SK-N-SH treated with all-trans-retinoic acid at 6 μM for 48 hours (cell line): Measurements from ENCODE around the gene TMEM107.
A peak's percentile ranks its signal among the peaks of the same experiment; 100 is the strongest.

Experiments
- ATAC-seq: fragments of 200-7000 bp; cut with Tn5 transposase; 3 replicates; pipeline ENCODE4 v1.9.1; 2020; ENCODE audit warnings: mild to moderate bottlenecking, moderate library complexity
- ARNTL ChIP-seq: fragments of 450-650 bp; formaldehyde crosslinking; IDR thresholded peaks from 2 replicates; pipeline ENCODE4 v1.5.0; 2020; ENCODE audit warnings: low read depth, mild to moderate bottlenecking, moderate library complexity, borderline replicate concordance
- BACH2 ChIP-seq: fragments of 250-450 bp; sonication (Bioruptor Pico); IDR thresholded peaks from 2 replicates; pipeline ENCODE4 v1.9.0; 2021; ENCODE audit warnings: mild to moderate bottlenecking, borderline replicate concordance
- CSDC2 ChIP-seq: fragments of 250-450 bp; sonication (Bioruptor Pico); IDR thresholded peaks from 2 replicates; pipeline ENCODE4 v1.5.0; 2020; ENCODE audit warnings: mild to moderate bottlenecking, moderate library complexity
- ESRRG ChIP-seq: fragments of 250-450 bp; sonication (Bioruptor Pico); IDR thresholded peaks from 2 replicates; pipeline ENCODE4 v1.6.1; 2021; ENCODE audit warnings: mild to moderate bottlenecking
- GLIS3 ChIP-seq: fragments of 250-450 bp; sonication (Bioruptor Pico); IDR thresholded peaks from 2 replicates; pipeline ENCODE4 v1.5.0; 2020; ENCODE audit warnings: mild to moderate bottlenecking, moderate library complexity
- ISL1 ChIP-seq: fragments of 250-450 bp; sonication (Bioruptor Pico); IDR thresholded peaks from 2 replicates; pipeline ENCODE4 v2.1.2; 2022; ENCODE audit warnings: mild to moderate bottlenecking, moderate library complexity
- OSR1 ChIP-seq: fragments of 250-450 bp; sonication (Bioruptor Pico); IDR thresholded peaks from 2 replicates; pipeline ENCODE4 v1.8.0; 2022; ENCODE audit warnings: moderate library complexity, mild to moderate bottlenecking, inconsistent platforms
- PPARA ChIP-seq: fragments of 250-450 bp; sonication (Bioruptor Pico); IDR thresholded peaks from 2 replicates; pipeline ENCODE4 v1.5.0; 2020; ENCODE audit warnings: mild to moderate bottlenecking, borderline replicate concordance
- RARB ChIP-seq: fragments of 250-450 bp; sonication (Bioruptor Pico); IDR thresholded peaks from 2 replicates; pipeline ENCODE4 v1.8.0; 2021; ENCODE audit warnings: mild to moderate bottlenecking, moderate library complexity
- SNAI2 ChIP-seq: fragments of 250-450 bp; sonication (Bioruptor Pico); IDR thresholded peaks from 2 replicates; pipeline ENCODE4 v1.5.0; 2020; ENCODE audit warnings: mild to moderate bottlenecking, moderate library complexity
- TCF4 ChIP-seq: fragments of 250-450 bp; sonication (Bioruptor Pico); IDR thresholded peaks from 2 replicates; pipeline ENCODE4 v1.8.0; 2021; ENCODE audit warnings: mild to moderate bottlenecking, moderate library complexity, borderline replicate concordance
- ZFP3 ChIP-seq: fragments of 250-450 bp; sonication (Bioruptor Pico); IDR thresholded peaks from 2 replicates; pipeline ENCODE4 v1.5.0; 2020; ENCODE audit warnings: mild to moderate bottlenecking, moderate library complexity
- ZFP30 ChIP-seq: fragments of 450-650 bp; formaldehyde crosslinking; IDR thresholded peaks from 2 replicates; pipeline ENCODE4 v1.5.0; 2022; ENCODE audit warnings: mild to moderate bottlenecking, moderate library complexity
- ZNF565 ChIP-seq: fragments of 450-650 bp; formaldehyde crosslinking; conservative IDR thresholded peaks from 2 replicates; pipeline ENCODE4 v1.5.0; 2020; ENCODE audit warnings: low read depth, mild to moderate bottlenecking, moderate library complexity
- ZNF8 ChIP-seq: fragments of 450-650 bp; formaldehyde crosslinking; IDR thresholded peaks from 2 replicates; pipeline ENCODE4 v1.5.0; 2020; ENCODE audit warnings: mild to moderate bottlenecking, moderate library complexity
- TF ChIP-seq, protein P1 (sequence below): fragments of 250-450 bp; sonication (Bioruptor Pico); IDR thresholded peaks from 2 replicates; pipeline ENCODE4 v1.5.1; 2020; ENCODE audit warnings: low read depth, mild to moderate bottlenecking, moderate library complexity
- TF ChIP-seq, protein P2 (sequence below): fragments of 250-450 bp; sonication (Bioruptor Pico); IDR thresholded peaks from 2 replicates; pipeline ENCODE4 v1.8.0; 2021; ENCODE audit warnings: low read depth, mild to moderate bottlenecking, moderate library complexity, borderline replicate concordance
- TF ChIP-seq, protein P3 (sequence below): fragments of 250-450 bp; sonication (Bioruptor Pico); IDR thresholded peaks from 2 replicates; pipeline ENCODE4 v1.8.0; 2020; ENCODE audit warnings: mild to moderate bottlenecking, moderate library complexity, borderline replicate concordance
- TF ChIP-seq, protein P4 (sequence below): fragments of 250-450 bp; sonication (Bioruptor Pico); IDR thresholded peaks from 2 replicates; pipeline ENCODE4 v1.5.1; 2021; ENCODE audit warnings: mild to moderate bottlenecking, moderate library complexity
- TF ChIP-seq, protein P5 (sequence below): fragments of 250-450 bp; sonication (Bioruptor Pico); IDR thresholded peaks from 2 replicates; pipeline ENCODE4 v1.5.0; 2020; ENCODE audit warnings: mild to moderate bottlenecking, moderate library complexity

Gene TMEM107

DNA sequence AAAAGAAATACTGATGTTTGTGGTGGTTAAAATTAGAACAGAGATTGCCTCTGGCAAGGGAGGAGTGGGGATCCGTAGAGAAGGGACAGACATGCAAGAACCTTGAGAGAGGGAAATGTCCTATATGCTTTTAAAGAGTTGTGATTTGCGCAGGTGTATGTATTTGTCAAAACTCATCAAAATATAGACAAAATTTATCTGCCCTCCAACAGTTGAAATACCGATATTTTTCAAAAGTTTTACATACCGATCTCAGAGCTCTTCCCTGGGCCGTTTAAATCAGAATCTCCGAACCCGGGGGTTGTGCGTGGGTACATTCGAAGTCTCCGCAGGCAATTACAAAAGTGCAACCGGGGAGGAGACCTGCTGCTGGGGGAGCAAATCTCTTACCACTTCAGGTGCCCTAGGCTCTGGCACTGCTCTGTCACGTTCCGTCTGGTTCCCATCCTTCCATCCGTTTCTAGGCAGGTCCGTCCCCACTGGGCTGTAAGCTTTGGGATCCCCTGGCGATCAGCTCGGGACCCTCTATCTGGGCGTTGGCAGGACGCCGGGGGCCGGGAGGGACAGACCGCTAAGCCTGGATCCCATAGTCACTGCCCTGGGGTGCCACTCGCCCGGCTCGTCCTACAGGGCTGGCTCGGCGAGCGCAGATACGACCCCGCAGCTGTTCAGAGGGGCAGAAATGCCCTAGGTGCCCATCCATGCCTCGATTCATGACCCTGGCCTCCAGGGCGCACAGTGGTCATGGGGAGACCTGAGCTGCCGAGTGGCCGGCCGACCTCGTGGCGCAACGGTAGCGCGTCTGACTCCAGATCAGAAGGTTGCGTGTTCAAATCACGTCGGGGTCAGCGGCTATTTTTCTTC is 9.6 kb upstream of the TMEM107 start:
- TF ChIP-seq ARNTL (CRISPR knock-in tag) (no peak), ZNF8 (CRISPR knock-in tag) (no peak), GLIS3 (CRISPR knock-in tag) (no peak), ZFP3 (CRISPR knock-in tag) (no peak), ZFP30 (no peak)
- TF ChIP-seq, protein P1, sequence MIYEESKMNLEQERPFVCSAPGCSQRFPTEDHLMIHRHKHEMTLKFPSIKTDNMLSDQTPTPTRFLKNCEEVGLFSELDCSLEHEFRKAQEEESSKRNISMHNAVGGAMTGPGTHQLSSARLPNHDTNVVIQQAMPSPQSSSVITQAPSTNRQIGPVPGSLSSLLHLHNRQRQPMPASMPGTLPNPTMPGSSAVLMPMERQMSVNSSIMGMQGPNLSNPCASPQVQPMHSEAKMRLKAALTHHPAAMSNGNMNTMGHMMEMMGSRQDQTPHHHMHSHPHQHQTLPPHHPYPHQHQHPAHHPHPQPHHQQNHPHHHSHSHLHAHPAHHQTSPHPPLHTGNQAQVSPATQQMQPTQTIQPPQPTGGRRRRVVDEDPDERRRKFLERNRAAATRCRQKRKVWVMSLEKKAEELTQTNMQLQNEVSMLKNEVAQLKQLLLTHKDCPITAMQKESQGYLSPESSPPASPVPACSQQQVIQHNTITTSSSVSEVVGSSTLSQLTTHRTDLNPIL: no peak
- ATAC-seq: peak; percentile 1

DNA sequence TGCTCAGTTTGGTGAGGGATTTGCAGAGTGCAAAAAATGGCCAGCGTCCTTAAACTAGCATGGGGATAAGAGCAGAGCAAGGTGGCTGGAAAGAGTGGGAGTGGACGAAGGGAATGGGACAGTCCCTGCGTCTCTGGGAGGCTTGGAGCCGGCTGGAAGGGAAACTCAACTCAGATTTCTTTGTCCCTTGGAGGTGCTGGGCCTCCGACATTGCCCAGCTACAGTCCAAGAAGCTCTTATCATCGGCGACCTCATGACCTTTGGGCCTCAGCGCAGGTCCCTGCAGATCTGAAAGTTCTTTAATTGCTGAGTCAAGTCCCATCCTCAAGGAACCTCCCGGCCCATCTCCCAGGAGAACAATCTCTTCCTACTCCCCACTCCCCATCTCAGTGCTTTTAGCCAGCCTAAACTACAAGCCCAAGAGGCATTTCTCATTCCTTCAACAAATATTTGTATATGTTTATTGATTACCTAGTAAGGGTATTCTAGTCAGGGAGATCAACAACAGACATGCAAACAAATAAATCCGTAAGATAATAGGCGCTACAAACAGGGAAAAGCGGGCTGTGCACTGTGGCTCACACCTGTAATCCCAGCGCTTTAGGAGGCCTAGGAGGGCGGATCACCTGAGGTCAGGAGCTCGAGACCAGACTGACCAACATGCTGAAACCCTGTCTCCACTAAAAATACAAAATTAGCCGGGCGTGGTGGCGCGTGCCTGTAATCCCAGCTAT is 985 bp upstream of the TMEM107 start:
- TF ChIP-seq RARB (no peak), GLIS3 (CRISPR knock-in tag) (no peak), CSDC2 (CRISPR knock-in tag) (no peak), ZFP30 (no peak), PPARA (CRISPR knock-in tag) (no peak), SNAI2 (CRISPR knock-in tag) (no peak), ZNF565 (CRISPR knock-in tag) (no peak), ESRRG (CRISPR knock-in tag) (no peak), OSR1 (CRISPR knock-in tag) (no peak), ZNF8 (CRISPR knock-in tag) (no peak), ISL1 (CRISPR knock-in tag) (no peak), TCF4 (CRISPR knock-in tag) (no peak), ZFP3 (CRISPR knock-in tag) (no peak), BACH2 (no peak)
- TF ChIP-seq, protein P2, sequence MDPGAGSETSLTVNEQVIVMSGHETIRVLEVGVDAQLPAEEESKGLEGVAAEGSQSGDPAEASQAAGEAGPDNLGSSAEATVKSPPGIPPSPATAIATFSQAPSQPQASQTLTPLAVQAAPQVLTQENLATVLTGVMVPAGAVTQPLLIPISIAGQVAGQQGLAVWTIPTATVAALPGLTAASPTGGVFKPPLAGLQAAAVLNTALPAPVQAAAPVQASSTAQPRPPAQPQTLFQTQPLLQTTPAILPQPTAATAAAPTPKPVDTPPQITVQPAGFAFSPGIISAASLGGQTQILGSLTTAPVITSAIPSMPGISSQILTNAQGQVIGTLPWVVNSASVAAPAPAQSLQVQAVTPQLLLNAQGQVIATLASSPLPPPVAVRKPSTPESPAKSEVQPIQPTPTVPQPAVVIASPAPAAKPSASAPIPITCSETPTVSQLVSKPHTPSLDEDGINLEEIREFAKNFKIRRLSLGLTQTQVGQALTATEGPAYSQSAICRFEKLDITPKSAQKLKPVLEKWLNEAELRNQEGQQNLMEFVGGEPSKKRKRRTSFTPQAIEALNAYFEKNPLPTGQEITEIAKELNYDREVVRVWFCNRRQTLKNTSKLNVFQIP (CRISPR knock-in tag): no peak
- TF ChIP-seq, protein P3, sequence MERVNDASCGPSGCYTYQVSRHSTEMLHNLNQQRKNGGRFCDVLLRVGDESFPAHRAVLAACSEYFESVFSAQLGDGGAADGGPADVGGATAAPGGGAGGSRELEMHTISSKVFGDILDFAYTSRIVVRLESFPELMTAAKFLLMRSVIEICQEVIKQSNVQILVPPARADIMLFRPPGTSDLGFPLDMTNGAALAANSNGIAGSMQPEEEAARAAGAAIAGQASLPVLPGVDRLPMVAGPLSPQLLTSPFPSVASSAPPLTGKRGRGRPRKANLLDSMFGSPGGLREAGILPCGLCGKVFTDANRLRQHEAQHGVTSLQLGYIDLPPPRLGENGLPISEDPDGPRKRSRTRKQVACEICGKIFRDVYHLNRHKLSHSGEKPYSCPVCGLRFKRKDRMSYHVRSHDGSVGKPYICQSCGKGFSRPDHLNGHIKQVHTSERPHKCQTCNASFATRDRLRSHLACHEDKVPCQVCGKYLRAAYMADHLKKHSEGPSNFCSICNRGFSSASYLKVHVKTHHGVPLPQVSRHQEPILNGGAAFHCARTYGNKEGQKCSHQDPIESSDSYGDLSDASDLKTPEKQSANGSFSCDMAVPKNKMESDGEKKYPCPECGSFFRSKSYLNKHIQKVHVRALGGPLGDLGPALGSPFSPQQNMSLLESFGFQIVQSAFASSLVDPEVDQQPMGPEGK (CRISPR knock-in tag): no peak
- TF ChIP-seq, protein P1: no peak
- TF ChIP-seq, protein P4, sequence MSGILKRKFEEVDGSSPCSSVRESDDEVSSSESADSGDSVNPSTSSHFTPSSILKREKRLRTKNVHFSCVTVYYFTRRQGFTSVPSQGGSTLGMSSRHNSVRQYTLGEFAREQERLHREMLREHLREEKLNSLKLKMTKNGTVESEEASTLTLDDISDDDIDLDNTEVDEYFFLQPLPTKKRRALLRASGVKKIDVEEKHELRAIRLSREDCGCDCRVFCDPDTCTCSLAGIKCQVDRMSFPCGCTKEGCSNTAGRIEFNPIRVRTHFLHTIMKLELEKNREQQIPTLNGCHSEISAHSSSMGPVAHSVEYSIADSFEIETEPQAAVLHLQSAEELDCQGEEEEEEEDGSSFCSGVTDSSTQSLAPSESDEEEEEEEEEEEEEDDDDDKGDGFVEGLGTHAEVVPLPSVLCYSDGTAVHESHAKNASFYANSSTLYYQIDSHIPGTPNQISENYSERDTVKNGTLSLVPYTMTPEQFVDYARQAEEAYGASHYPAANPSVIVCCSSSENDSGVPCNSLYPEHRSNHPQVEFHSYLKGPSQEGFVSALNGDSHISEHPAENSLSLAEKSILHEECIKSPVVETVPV (CRISPR knock-in tag): no peak
- no peak for ATAC-seq

DNA sequence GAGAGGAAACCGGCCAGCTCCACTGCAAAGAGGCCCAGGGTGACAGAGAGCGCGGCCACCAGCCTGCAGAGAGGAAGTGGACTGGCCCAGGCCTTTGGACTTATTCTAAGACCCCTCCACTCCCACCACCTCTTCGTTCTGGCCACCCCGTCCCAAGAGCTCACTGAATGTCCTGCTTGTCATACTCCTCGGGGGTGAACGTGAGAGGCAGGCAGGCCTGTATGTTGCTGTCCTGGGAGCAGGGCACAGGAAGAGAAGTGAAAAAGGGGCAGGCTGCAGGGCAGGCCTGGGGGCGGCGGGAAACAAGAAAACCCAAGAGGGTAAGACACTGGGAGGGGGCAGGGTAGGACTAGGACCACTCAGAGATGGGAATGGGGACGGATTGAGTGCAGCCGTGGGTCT is 384 bp downstream of the TMEM107 start:
- TF ChIP-seq BACH2 (no peak), ZFP30 (no peak), ARNTL (CRISPR knock-in tag) (no peak), TCF4 (CRISPR knock-in tag) (no peak), ZNF565 (CRISPR knock-in tag) (no peak), CSDC2 (CRISPR knock-in tag) (no peak), ZNF8 (CRISPR knock-in tag) (no peak)
- TF ChIP-seq, protein P5, sequence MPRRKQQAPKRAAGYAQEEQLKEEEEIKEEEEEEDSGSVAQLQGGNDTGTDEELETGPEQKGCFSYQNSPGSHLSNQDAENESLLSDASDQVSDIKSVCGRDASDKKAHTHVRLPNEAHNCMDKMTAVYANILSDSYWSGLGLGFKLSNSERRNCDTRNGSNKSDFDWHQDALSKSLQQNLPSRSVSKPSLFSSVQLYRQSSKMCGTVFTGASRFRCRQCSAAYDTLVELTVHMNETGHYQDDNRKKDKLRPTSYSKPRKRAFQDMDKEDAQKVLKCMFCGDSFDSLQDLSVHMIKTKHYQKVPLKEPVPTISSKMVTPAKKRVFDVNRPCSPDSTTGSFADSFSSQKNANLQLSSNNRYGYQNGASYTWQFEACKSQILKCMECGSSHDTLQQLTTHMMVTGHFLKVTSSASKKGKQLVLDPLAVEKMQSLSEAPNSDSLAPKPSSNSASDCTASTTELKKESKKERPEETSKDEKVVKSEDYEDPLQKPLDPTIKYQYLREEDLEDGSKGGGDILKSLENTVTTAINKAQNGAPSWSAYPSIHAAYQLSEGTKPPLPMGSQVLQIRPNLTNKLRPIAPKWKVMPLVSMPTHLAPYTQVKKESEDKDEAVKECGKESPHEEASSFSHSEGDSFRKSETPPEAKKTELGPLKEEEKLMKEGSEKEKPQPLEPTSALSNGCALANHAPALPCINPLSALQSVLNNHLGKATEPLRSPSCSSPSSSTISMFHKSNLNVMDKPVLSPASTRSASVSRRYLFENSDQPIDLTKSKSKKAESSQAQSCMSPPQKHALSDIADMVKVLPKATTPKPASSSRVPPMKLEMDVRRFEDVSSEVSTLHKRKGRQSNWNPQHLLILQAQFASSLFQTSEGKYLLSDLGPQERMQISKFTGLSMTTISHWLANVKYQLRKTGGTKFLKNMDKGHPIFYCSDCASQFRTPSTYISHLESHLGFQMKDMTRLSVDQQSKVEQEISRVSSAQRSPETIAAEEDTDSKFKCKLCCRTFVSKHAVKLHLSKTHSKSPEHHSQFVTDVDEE (CRISPR knock-in tag): no peak
- TF ChIP-seq, all 23 proteins: peak for 0
- ATAC-seq: peak; percentile 16
